ENCODE data around the gene RFLNA. TPM values are rescaled to one million over a fixed set of nuclear protein-coding genes. Genes with fewer than 3 reads are reported as not detected.

RFLNA gene
- total and polyA plus RNA-seq, 2 experiments from 2014 or later, result 3.9 to 20.4 TPM

DNA sequence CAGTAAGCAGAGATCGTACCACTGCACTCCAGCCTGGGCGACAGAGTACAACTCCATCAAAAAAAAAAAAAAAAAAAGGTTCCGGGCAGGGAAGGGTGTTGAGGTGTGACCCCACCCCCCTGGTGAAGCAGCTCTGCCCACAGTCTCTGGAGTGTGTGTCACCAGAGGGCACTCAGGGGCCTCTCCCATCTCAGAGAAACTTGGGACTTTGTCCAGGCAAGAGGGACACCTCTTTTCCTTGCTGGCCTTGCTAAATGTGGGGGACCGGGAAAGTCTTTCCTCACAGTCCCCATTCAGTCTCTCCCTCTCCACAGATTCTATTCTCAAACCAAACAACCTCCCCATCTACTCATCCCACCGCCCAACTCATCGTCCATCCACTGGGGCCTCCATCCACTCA lies 43.6 kb downstream of the RFLNA start:
- no peaks in the 10 kb centered on the region for H3K9me2 ChIP-seq (ENCODE audit: insufficient read depth)
- peaks cover 17% of the 10 kb centered on the region for H3K36me3 ChIP-seq (ENCODE audit: insufficient read depth)
- no peak overlapping the region for H2AFZ ChIP-seq
- no peaks in the 10 kb centered on the region for H3F3A ChIP-seq (replicated peaks; ENCODE audit: low read depth)
- Mint-ChIP-seq H3K36me3 (ENCODE audit: low read depth) (peaks cover 47% of the 10 kb centered on the region), H3K9me3 (no peaks in the 10 kb centered on the region; the same call in 2 of the 3 replicates), H3K4me1 (no peaks in the 10 kb centered on the region; the same call in 2 of the 3 replicates), H3K27ac (no peak overlapping the region), H3K27me3 (ENCODE audit: insufficient read depth, low read depth, poor library complexity) (peaks cover 13% of the 10 kb centered on the region), H3K4me3 (no peak overlapping the region)
- no peak overlapping the region for H3K27ac ChIP-seq (ENCODE audit: low read depth)
- H3K79me2 ChIP-seq (replicated peaks; ENCODE audit: insufficient read depth), result no peaks in the 10 kb centered on the region
- H3K4me3 ChIP-seq, result no peak overlapping the region
- no peak for TF ChIP-seq EZH2 (IDR thresholded peaks at IDR 0.05; ENCODE audit: low read depth, unreplicated experiment)
- TF ChIP-seq ZNF331 (CRISPR knock-in tag; IDR thresholded peaks at IDR 0.05; ENCODE audit: low read depth), result no peak
- no peak for TF ChIP-seq ZNF114 (CRISPR knock-in tag; IDR thresholded peaks at IDR 0.05)
- TF ChIP-seq, protein P1, sequence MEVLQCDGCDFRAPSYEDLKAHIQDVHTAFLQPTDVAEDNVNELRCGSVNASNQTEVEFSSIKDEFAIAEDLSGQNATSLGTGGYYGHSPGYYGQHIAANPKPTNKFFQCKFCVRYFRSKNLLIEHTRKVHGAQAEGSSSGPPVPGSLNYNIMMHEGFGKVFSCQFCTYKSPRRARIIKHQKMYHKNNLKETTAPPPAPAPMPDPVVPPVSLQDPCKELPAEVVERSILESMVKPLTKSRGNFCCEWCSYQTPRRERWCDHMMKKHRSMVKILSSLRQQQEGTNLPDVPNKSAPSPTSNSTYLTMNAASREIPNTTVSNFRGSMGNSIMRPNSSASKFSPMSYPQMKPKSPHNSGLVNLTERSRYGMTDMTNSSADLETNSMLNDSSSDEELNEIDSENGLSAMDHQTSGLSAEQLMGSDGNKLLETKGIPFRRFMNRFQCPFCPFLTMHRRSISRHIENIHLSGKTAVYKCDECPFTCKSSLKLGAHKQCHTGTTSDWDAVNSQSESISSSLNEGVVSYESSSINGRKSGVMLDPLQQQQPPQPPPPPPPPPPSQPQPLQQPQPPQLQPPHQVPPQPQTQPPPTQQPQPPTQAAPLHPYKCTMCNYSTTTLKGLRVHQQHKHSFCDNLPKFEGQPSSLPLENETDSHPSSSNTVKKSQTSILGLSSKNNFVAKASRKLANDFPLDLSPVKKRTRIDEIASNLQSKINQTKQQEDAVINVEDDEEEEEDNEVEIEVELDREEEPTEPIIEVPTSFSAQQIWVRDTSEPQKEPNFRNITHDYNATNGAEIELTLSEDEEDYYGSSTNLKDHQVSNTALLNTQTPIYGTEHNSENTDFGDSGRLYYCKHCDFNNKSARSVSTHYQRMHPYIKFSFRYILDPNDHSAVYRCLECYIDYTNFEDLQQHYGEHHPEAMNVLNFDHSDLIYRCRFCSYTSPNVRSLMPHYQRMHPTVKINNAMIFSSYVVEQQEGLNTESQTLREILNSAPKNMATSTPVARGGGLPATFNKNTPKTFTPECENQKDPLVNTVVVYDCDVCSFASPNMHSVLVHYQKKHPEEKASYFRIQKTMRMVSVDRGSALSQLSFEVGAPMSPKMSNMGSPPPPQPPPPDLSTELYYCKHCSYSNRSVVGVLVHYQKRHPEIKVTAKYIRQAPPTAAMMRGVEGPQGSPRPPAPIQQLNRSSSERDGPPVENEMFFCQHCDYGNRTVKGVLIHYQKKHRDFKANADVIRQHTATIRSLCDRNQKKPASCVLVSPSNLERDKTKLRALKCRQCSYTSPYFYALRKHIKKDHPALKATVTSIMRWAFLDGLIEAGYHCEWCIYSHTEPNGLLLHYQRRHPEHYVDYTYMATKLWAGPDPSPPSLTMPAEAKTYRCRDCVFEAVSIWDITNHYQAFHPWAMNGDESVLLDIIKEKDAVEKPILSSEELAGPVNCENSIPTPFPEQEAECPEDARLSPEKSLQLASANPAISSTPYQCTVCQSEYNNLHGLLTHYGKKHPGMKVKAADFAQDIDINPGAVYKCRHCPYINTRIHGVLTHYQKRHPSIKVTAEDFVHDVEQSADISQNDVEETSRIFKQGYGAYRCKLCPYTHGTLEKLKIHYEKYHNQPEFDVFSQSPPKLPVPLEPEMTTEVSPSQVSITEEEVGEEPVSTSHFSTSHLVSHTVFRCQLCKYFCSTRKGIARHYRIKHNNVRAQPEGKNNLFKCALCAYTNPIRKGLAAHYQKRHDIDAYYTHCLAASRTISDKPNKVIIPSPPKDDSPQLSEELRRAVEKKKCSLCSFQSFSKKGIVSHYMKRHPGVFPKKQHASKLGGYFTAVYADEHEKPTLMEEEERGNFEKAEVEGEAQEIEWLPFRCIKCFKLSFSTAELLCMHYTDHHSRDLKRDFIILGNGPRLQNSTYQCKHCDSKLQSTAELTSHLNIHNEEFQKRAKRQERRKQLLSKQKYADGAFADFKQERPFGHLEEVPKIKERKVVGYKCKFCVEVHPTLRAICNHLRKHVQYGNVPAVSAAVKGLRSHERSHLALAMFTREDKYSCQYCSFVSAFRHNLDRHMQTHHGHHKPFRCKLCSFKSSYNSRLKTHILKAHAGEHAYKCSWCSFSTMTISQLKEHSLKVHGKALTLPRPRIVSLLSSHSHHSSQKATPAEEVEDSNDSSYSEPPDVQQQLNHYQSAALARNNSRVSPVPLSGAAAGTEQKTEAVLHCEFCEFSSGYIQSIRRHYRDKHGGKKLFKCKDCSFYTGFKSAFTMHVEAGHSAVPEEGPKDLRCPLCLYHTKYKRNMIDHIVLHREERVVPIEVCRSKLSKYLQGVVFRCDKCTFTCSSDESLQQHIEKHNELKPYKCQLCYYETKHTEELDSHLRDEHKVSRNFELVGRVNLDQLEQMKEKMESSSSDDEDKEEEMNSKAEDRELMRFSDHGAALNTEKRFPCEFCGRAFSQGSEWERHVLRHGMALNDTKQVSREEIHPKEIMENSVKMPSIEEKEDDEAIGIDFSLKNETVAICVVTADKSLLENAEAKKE (CRISPR knock-in tag; IDR thresholded peaks at IDR 0.05), result no peak
- TF ChIP-seq JUNB (IDR thresholded peaks at IDR 0.05; ENCODE audit: unreplicated experiment), result no peak
- no peak for TF ChIP-seq STAT1 (IDR thresholded peaks at IDR 0.05; ENCODE audit: unreplicated experiment)
- TF ChIP-seq CREB1 (CRISPR knock-in tag; IDR thresholded peaks at IDR 0.05; ENCODE audit: low read depth), result no peak
- TF ChIP-seq NANOG (IDR thresholded peaks at IDR 0.05; ENCODE audit: borderline replicate concordance), result no peak
- TF ChIP-seq, protein P2, sequence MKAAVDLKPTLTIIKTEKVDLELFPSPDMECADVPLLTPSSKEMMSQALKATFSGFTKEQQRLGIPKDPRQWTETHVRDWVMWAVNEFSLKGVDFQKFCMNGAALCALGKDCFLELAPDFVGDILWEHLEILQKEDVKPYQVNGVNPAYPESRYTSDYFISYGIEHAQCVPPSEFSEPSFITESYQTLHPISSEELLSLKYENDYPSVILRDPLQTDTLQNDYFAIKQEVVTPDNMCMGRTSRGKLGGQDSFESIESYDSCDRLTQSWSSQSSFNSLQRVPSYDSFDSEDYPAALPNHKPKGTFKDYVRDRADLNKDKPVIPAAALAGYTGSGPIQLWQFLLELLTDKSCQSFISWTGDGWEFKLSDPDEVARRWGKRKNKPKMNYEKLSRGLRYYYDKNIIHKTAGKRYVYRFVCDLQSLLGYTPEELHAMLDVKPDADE (IDR thresholded peaks at IDR 0.05), result no peak
- no peak for TF ChIP-seq EZH2phosphoT487 (IDR thresholded peaks at IDR 0.05; ENCODE audit: unreplicated experiment)
- TF ChIP-seq, protein P3, sequence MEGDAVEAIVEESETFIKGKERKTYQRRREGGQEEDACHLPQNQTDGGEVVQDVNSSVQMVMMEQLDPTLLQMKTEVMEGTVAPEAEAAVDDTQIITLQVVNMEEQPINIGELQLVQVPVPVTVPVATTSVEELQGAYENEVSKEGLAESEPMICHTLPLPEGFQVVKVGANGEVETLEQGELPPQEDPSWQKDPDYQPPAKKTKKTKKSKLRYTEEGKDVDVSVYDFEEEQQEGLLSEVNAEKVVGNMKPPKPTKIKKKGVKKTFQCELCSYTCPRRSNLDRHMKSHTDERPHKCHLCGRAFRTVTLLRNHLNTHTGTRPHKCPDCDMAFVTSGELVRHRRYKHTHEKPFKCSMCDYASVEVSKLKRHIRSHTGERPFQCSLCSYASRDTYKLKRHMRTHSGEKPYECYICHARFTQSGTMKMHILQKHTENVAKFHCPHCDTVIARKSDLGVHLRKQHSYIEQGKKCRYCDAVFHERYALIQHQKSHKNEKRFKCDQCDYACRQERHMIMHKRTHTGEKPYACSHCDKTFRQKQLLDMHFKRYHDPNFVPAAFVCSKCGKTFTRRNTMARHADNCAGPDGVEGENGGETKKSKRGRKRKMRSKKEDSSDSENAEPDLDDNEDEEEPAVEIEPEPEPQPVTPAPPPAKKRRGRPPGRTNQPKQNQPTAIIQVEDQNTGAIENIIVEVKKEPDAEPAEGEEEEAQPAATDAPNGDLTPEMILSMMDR (conservative IDR thresholded peaks at IDR 0.05; ENCODE audit: low read depth in 2 of 2), result no peak
- TF ChIP-seq, protein P4, sequence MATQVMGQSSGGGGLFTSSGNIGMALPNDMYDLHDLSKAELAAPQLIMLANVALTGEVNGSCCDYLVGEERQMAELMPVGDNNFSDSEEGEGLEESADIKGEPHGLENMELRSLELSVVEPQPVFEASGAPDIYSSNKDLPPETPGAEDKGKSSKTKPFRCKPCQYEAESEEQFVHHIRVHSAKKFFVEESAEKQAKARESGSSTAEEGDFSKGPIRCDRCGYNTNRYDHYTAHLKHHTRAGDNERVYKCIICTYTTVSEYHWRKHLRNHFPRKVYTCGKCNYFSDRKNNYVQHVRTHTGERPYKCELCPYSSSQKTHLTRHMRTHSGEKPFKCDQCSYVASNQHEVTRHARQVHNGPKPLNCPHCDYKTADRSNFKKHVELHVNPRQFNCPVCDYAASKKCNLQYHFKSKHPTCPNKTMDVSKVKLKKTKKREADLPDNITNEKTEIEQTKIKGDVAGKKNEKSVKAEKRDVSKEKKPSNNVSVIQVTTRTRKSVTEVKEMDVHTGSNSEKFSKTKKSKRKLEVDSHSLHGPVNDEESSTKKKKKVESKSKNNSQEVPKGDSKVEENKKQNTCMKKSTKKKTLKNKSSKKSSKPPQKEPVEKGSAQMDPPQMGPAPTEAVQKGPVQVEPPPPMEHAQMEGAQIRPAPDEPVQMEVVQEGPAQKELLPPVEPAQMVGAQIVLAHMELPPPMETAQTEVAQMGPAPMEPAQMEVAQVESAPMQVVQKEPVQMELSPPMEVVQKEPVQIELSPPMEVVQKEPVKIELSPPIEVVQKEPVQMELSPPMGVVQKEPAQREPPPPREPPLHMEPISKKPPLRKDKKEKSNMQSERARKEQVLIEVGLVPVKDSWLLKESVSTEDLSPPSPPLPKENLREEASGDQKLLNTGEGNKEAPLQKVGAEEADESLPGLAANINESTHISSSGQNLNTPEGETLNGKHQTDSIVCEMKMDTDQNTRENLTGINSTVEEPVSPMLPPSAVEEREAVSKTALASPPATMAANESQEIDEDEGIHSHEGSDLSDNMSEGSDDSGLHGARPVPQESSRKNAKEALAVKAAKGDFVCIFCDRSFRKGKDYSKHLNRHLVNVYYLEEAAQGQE (IDR thresholded peaks at IDR 0.05; ENCODE audit: unreplicated experiment), result no peak
- TF ChIP-seq POLR2AphosphoS5 (IDR thresholded peaks at IDR 0.05; ENCODE audit: low read depth), result no peak
- H4K20me1 ChIP-seq (replicated peaks; ENCODE audit: insufficient read depth), result no peaks in the 10 kb centered on the region
- H3K27me3 ChIP-seq (ENCODE audit: insufficient read depth), result no peaks in the 10 kb centered on the region
- H3K4me2 ChIP-seq, result no peak overlapping the region
- H3K4me1 ChIP-seq (ENCODE audit: insufficient read depth), result no peaks in the 10 kb centered on the region
- DNase-seq (ENCODE audit: low spot score) (no peak), ATAC-seq (no peak)

All from GM23338 (cell line).